ENCODE data around the gene CWC22.
"Not testable (repeated sequence)": the region's sequence is repeated elsewhere in the genome, so short reads cannot be mapped to it uniquely, and the experiment has no call there.

CWC22 gene

GRCh38 chr2:180006781-180007579 lies at the start of gene CWC22:
TSS of gene CWC22 (minus strand) at chr2:180007297. CDS start at chr2:179993341, 13,956 bp downstream.
- DNase-seq, result peak; percentile 92

- peak; percentile 19 for DNase-seq
Observed at GRCh38 chr2:180056367-180057118, 49.4 kb upstream of the CWC22 start.

- not testable (repeated sequence) for DNase-seq
Observed at GRCh38 chr2:180054576-180054975, 47.5 kb upstream of the CWC22 start.

- DNase-seq, result no peak
Observed at GRCh38 chr2:180050246-180050645, 43.1 kb upstream of the CWC22 start.

GRCh38 chr2:180048251-180048650 lies 41.2 kb upstream of the CWC22 start:
- DNase-seq, result no peak

- no peak for DNase-seq
Observed at GRCh38 chr2:180046776-180047175, 39.7 kb upstream of the CWC22 start.

- DNase-seq, result no peak
Observed at GRCh38 chr2:180046202-180046601, 39.1 kb upstream of the CWC22 start.

GRCh38 chr2:180040146-180040925 lies 33.2 kb upstream of the CWC22 start:
- DNase-seq, result no peak

- DNase-seq, result no peak
Observed at GRCh38 chr2:180038997-180039396, 31.9 kb upstream of the CWC22 start.

- peak; percentile 3 for DNase-seq
Observed at GRCh38 chr2:180033993-180034894, 27.1 kb upstream of the CWC22 start.

GRCh38 chr2:180029575-180029974 lies 22.5 kb upstream of the CWC22 start:
- no peak for DNase-seq

- DNase-seq, result no peak
Observed at GRCh38 chr2:180021850-180022249, 14.8 kb upstream of the CWC22 start.

GRCh38 chr2:180017784-180018183 lies 10.7 kb upstream of the CWC22 start:
- no peak for DNase-seq

- no peak for DNase-seq
Observed at GRCh38 chr2:180016937-180017336, 9.8 kb upstream of the CWC22 start.

GRCh38 chr2:180015951-180016709 lies 9.0 kb upstream of the CWC22 start:
- DNase-seq, result peak; percentile 1

- peak; percentile 5 for DNase-seq
Observed at GRCh38 chr2:180012523-180012922, 5.4 kb upstream of the CWC22 start.

GRCh38 chr2:180010701-180011100 lies 3.6 kb upstream of the CWC22 start:
- peak; percentile 23 for DNase-seq

GRCh38 chr2:180006231-180006630 lies 866 bp downstream of the CWC22 start:
- peak; percentile 3 for DNase-seq

- not testable (repeated sequence) for DNase-seq
Observed at GRCh38 chr2:180005465-180005864, 1.6 kb downstream of the CWC22 start.

- DNase-seq, result no peak
Observed at GRCh38 chr2:180004731-180005130, 2.4 kb downstream of the CWC22 start.

- no peak for DNase-seq
Observed at GRCh38 chr2:180003559-180003958, 3.5 kb downstream of the CWC22 start.
